GM19463 (cell line): Measurements from ENCODE around the gene C16orf95.

Source experiments
- ATAC-seq: cut with Tn5 transposase; IDR thresholded peaks from one replicate; pipeline ENCODE4 v1.9.1; 2021; ENCODE audit warnings: mild to moderate bottlenecking, moderate library complexity; ENCODE audit not compliant: unreplicated experiment

C16orf95 gene

DNA sequence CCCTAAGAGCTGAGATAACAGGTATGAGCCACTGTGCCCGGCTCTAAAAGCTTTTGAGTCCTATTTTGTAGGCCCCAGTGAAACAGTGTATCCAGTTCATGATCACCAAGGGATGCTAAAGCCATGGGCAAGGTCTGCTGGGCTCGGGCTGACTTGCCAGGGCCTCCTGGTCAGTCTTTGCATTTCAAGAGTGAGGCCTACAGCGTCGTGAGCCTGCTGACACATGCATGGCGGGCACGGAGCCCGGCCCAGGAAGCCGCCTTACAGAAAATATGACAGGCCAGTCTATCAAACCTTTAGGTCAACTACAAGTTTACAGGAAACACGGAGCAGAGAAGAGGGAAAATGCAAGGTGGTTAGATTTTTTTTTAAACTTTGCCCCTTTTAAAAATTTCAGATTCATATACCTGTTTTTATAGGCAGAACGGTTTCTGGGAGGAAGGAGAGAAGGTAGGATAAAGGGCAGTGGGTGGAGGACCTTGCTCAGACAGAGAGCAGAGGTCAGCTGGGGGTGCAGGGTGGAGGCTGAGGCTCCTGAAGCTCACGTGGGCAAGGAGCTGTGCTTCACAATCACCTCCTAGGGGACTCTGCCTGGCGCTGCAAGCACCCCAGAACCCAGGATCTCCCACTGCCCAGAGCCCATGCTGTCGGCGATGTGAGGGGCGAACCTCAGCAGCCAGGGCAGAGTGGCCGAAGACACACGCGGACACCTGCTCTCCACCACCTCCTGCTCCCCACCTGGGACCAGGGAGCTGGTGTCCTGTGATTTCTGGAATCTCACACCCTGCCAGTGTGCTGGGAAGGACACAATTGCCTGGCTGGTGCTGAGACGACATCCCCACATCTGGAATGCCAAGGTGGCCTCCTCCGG is 21.3 kb downstream of the C16orf95 start:
- no peak for ATAC-seq

DNA sequence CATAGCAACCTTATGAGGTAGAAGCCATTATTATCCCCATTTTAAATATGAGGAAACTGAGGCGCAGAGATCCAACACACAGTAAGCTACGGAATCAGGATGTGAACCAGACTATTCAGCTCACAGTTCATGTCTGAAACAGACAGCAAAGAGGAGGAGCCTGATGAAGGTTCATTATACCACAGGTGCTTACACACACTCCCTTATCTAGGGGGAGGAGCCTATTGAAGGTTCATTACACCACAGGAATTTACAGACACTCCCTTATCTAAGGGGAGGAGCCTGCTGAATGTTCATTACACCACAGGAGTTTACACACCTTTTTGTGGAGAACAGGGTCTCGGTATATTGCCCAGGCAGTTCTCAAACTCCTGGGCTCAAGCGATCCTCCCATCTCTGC is 21.9 kb downstream of the C16orf95 start:
- ATAC-seq = no peak

DNA sequence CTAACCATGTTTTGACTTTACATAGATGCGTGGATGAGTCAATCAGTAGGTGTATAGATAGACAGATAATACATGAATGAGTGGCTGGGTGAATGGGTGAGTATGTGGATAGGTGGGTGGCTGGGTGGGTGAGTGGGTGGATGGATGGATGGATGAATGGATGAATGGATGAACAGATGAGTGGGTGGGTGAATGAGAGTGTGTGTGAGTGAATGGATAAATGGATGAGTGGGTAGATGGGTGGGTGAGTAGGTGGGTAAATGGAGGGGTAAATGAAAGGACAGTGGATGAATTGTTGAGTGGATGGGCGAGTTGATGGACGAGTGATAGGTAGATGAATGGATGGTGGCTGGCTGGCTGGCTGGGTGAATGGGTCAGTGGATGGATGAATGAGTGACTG is 23.2 kb downstream of the C16orf95 start:
- ATAC-seq = no peak

DNA sequence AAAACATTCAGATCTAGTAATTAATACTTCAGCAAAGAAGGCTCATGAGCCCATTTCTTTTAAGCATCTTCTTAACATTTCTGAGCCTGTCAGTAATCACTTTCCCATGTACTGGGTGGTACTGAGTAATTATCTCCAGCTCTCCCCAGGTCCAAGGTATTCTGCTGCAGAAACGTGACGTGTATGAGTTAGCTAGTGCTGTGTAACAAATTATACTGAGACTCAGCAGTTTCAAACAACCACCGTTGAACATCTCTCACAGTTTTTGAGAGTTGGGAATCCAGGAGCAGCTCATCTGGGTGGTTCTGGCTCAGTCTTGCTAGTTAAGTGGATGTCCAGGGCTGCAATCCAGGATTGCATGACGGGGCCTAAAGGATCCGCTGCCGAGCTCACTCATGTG is 25.2 kb downstream of the C16orf95 start:
- no peak for ATAC-seq

DNA sequence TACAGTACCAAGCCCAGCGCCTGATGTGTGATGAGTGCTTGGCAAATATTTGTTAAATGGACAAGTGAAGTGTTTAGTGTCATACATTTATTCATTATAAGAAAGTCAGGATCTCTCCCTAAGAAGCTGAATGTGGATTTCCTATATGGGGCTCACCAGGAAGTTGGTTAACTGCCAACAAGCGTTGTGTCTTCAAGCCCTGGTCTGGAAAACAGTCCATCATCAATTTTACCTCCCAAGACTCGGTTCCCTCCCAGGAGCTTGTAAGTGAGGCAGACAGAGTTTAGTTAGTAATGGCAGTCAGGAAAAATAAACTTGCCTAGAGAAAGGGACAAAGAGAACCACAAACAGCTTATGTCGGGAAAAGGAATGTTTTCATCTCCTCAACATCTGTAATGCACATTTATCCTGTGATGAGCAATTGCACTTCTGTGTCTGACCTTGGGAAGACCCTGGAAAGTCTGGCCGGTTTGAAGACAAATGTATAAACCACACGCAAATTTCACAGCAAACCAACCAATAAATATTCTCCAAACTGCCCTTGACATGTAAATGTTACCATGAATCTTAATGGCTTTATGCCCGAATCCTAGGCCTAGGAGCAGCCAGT is 28.3 kb downstream of the C16orf95 start:
- ATAC-seq = no peak

DNA sequence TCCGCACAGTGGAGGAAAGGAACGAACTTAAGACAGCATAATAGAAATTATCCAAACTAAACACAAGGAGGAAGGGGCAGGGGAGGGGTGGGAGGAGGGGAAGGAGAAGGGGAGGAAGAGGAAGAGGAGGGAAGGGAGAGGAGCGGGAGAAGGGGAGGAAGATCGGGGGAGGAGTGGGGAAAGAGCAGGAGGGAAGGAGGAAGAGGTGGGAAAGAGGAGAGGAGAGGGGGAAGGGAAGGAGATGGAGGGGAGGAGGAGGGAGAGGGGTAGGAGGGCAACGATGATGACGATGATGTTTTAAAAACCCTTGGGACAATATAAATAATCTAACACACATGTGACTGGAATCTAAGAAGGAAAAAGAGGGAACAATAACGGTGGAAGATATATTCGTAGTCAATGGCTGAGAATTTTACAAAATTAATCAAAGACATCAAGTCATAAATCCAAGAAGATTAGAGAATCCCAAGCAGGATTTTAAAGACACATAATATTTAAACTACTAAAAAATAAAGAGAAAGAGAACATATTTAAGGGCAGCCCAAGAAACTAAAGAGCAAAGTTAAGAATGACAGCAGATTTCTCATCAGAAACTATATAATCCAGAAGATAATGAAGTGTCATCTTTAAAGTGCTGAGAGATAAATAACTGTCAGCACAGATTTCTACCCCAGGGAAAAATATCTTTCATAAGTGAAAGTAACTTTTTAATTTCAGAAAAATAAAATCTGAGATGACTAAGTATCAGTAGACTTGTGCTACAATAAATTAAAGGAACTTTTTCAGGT is 30.2 kb downstream of the C16orf95 start:
- no peak for ATAC-seq

DNA sequence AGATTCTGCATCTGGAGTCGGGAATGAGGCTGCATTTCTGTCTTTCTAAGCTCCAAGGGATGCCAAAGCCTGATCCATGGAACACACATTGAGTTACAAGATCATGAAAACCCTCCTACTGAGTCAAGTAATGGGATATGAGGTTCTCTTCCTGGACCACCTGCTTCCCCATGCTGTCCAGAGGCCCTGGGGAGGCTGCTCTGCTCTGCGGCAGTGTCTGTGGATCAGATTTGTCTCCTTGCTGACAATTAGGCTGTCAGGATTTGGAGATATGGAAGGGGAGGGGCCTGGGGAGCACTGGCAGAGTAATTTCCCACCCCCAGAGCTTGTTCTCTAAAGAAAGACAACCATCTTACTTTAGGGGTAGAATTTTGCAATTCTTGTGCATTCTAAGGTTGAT is 33.0 kb downstream of the C16orf95 start:
- ATAC-seq = no peak

DNA sequence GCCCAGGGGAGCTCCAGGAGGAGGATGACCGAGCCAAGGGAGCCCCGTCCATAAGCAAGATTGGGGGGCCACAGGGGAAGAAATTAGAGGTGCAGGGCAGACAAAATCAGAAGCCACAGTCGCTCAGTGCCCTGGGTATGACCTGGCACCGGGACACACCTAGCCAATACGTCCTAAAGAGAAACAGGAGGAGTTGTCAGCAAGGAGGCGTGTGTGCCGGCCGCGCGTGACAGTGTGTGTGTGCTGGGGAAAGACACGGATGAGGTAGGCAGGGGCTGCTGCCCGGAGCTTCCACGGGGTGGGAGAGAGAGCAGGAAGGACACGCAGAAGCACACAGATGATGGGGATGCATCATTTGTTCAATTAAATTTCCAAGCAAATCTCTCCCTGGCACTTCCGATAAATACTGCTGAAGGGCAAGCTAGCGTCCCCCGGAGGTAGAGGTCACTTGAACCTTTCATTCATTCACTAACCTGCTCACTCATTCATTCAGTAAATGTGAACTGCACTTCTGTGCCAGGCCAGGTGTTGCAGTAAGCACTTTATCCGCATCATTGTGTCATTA is 38.0 kb downstream of the C16orf95 start:
- ATAC-seq = no peak

DNA sequence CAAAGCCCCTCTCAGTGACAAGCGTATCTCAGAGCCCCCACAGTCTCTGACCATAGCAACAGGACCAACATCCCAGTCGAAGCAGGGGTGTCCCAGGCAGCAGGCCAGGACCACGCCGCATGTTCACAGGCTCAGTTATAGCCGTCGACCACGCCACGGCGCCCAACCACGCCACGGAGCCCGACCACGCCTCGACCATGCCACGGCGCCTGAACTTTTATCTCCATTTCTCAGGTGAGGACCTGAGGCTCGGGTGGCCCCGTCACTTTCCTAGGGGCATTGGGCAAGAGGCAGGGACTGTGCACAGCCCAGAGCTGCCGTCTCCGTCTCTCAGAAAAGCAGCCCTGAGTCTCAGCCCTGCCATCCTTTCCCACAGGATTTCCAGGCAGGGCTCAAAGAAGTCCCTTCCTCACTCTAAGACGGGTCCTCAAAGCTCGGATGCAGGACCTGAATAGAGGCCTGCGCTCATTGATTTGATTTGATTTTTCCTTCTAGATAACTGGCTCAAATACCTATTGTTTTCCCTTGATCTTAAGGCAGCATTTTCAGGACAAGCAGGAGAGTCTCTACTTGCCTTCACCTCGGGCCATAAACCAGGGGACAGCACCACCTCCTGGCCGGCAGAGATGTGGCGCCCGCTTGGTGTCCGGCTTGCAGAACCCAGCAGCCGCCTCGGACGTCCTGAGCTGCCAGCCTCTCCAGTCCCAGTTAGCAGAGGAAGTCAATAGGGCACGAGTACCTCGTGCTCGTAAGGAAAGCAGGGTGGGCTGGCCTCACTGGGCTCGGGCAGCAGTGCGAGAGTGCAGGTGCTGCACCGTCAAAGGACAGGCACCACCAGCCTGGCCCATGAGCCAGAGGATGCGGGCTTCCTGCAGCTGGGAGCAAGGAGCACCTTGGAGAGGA is 38.8 kb downstream of the C16orf95 start:
- peak; percentile 42 for ATAC-seq

DNA sequence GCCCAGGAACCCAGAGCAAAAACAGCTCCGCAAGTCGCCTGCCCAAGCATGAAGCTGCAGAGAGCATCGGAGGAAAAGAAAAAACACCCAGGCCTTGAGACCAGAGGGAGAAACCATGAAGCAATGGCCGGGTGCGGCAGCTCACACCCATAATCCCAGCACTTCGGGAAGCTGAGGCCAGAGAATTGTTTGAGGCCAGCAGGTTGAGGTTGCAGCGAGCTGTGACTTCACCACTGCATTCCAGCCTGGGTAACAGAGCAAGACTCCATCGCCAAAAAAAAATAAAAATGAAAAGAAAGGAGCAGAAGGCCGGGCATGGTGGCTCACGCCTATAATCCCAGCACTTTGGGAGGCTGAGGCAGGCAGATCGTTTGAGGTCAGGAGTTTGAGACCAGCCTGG is 40.3 kb downstream of the C16orf95 start:
- ATAC-seq = no peak

DNA sequence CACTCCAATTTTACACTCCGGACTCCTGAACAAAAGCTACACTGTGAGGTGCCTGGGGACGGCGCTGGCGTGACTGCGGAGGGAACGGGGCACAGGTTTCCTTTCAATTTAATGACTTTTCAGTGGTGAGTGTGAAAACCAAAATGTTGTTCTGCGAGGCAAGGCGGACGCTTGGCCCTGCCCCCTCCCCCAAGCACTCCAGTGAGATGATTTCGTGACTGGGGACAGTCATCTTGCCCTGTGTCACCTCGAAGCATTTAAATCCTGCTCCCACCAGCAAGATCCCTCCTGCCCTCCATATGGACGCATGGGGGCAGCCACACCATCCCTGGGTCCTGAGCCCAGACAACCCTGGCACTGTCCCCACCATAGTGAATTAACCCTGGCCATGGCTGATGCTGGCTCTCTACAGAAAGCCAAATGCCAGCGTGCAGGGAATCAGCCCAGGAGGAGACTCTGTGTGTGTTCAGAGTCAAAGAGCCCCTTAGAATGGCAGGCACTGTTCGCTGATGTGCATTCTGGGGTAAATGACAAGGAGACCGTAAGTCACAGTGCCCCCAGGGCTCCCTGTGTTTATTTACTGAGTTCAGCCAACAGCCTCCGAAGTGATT is 41.0 kb downstream of the C16orf95 start:
- ATAC-seq = no peak

DNA sequence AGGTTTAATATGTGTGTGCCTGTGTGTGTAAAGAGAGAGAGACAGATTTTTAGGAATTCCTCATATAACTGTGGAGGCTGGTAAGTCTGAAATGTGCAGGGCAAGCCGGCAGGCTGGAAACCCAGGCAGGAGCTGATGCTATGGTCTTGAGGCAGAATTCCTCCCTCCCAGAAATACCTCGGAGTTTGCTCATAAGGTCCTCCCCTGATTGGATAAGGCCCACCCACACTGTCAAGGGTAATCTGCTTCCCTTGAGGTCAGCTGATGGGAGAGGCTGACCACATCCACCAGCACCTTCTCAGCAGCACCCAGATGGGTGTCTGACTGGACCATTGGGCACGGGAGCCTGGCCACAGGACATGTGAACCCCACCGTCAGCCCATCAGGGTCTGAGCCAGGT is 42.4 kb downstream of the C16orf95 start:
- ATAC-seq = no peak

DNA sequence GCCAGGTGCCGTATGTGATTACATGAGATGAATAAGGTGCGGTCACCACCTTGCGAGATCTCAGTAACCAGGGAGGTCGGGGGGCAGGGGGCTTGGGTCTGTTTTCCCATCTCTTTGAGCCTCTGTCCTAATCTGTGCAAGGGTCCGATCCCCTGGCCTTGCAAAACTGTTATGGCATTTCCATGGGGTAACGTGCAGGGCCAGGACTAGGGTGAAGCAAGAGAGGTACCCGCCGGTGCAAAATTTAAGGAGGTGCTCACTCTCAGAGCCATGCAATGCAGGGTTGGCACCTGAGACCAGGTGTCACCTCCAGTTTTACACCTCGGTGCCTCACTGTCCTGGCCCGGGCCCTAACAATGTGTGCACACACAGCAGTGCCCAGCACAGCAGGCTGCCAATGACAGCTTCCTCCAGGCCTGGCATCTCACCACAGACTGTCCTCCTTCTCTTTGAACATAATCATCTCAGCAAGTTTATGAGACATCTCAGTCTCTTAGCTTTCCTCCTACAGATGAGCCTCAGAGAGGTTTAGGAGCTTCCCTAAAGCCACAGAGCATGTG is 43.6 kb downstream of the C16orf95 start:
- no peak for ATAC-seq

DNA sequence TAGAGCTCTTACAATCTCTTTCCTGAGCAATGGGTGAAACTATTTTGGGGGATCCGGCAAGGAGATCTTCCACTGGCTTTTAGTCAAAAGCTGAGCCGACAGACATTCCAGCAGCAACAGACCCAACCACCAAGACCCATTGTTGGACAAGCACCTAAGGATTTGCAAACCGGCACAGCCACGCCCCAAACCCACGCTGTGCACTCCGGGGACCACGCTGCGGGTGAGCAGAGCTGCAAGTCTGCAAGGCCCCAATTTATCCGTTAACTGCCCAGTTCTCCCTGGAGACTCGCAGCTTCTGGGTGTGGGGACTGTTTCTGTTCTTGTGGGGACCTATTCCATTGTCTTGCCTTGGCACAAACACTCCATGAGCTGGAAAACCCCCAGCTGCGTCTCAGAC is 45.9 kb downstream of the C16orf95 start:
- ATAC-seq = no peak

DNA sequence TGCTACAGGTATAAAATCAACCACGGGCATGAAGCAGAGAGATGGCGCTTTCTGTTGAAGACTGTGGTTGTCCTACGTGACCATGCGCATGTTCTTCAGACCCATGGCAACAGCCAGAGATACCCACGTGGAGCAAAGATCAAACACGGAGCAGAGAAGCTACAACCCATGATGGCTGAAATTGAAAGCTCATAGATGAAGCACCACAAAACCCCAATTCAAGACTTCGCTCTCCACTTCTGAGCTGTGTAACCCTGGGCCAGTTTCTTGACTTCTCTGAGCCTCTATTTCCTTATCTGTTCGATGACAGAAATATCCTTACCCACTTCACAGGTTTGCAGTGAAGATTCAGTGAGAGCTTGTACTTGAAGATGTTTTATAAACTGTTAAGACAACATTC is 49.6 kb downstream of the C16orf95 start:
- no peak for ATAC-seq

DNA sequence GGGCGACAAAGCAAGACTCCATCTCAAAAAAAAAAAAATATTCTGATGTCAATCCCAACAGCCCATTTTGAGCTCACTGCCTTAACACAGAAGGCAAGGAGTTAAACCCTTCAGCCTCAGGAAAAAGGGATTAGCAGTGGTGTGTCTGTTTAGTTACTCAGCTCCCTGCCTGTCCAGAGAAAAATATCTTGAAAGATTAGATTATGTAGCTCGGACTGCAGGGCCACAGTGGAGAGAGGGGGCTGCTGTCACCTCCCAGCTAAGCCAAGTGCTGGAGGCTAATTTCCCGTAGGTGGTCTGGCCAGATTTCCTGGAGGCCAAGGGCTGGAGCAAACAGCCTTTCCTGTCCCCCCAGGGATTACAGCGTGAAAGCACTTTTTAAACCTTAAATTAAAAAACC is 50.3 kb downstream of the C16orf95 start:
- ATAC-seq = no peak

DNA sequence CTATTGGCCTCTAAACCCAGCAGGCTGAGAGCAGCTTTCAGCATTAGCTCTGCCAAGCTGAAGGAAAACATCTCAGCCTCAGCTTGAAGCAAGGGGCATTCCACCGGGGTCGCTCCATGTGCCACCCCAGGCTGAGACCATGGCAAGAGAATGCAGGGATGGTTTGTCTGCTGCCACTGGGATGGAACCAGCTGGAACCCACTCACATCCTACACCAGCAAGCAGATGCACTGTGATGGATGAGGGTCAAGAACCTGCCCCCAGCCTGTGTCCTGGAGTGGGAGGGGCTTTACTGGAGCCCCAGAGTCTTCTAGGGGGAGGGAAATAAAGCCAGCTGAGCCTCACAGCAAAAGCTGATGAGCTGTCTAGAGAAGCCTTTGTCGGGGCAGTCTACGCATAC is 51.9 kb downstream of the C16orf95 start:
- no peak for ATAC-seq

DNA sequence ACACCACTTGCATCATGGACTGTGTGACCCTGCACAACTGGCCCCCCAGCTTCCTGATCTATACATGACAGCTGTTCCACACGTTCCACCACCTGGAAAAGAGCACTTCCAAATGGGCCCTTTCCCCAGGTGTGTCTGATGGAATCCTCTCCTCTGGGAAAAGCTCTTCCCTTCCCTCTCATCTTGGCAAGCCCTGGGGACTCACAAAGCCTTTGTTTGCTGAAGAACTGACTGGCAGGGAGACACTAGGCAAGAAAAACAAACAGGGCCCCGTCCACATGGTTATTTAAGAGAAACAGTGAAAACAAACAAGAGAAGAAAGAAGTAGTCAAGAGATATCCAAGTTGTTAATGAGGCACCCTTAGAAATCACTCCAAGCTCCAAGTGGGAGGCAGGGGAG is 52.6 kb downstream of the C16orf95 start:
- ATAC-seq = no peak

DNA sequence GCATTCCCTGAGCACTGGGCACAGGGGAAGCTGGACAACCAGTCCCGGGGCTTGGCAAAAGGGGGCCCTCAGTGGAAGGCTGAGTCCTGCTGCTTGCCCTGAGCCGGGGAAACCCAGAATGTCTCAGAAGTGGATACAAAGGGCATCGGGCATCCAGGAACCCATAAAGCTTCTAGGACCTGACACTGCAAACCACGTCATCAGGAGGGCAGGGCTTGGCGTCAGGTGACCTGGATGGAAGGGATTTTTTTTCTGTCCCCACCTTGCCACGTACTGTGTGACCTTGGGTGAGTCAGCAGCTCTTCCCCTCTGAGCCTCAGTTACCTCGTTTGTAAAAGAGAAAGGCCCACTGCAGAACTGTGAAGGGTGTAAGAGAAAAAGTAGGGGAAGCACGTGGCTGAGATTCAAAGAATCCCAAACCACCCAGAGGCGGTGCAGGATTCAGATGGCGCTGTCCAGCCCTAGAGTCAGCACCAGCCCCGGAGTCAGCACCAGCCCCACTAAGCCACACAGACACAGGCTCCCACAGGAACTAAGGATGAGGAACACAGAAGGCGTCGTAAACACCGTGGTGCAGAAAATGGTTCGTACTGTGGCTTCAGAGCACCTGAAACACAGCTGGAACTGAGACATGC is 53.7 kb downstream of the C16orf95 start:
- ATAC-seq = no peak
